GM12878 (cell line): ENCODE data around the gene CHRM5.

Experiments used
- BRCA1 ChIP-seq: IDR thresholded peaks from 2 replicates; pipeline ENCODE4 v1.6.1; 2011; ENCODE audit warnings: low read depth, low read length, improper control_type of control experiment
- CBX5 ChIP-seq: sonication (generic); IDR thresholded peaks from 2 replicates; pipeline ENCODE4 v1.6.1; 2016; ENCODE audit warnings: low read depth, moderate library complexity, mild to moderate bottlenecking, inconsistent platforms
- CREM ChIP-seq: IDR thresholded peaks from 2 replicates; pipeline ENCODE4 v1.6.1; 2014; ENCODE audit warnings: antibody characterized with exemption, low read depth
- EZH2 ChIP-seq: IDR thresholded peaks from 2 replicates; pipeline ENCODE4 v1.6.1; 2012; ENCODE audit warnings: low read depth, mild to moderate bottlenecking, control low read depth, inconsistent platforms, low read length, borderline replicate concordance; ENCODE audit not compliant: control insufficient read depth
- KAT2A ChIP-seq: conservative IDR thresholded peaks from 2 replicates; pipeline ENCODE4 v1.6.1; 2011; ENCODE audit warnings: low read depth, low read length; ENCODE audit not compliant: control insufficient read depth
- NFYB ChIP-seq: IDR thresholded peaks from 2 replicates; pipeline ENCODE4 v1.6.1; 2011; ENCODE audit warnings: low read depth, mild to moderate bottlenecking, low read length, improper control_type of control experiment, moderate library complexity; ENCODE audit not compliant: insufficient read depth
- POLR2A ChIP-seq: IDR thresholded peaks from 2 replicates; pipeline ENCODE4 v1.6.1; 2011; ENCODE audit warnings: low read depth, mild to moderate bottlenecking, low read length
- SMC3 ChIP-seq: IDR thresholded peaks from 2 replicates; pipeline ENCODE4 v1.6.1; 2011; ENCODE audit warnings: low read length, improper control_type of control experiment, borderline replicate concordance
- WRNIP1 ChIP-seq: IDR thresholded peaks from 2 replicates; pipeline ENCODE4 v1.6.1; 2011; ENCODE audit warnings: low read depth, low read length, improper control_type of control experiment, borderline replicate concordance
- ZNF384 ChIP-seq: IDR thresholded peaks from 2 replicates; pipeline ENCODE4 v1.6.1; 2012; ENCODE audit warnings: low read depth, mild to moderate bottlenecking, low read length, improper control_type of control experiment, borderline replicate concordance
- TF ChIP-seq, protein P1 (sequence below), 3 experiments: IDR thresholded peaks in 2 of 3; conservative IDR thresholded peaks in 1 of 3; 2 replicates each; pipeline ENCODE4 v1.5.1; 2011; ENCODE audit warnings: low read depth in 3 of 3, low read length in 3 of 3, mild to moderate bottlenecking in 3 of 3, control low read depth in 2 of 3, moderate library complexity in 2 of 3, inconsistent platforms in 1 of 3, mixed read lengths in 1 of 3; ENCODE audit not compliant: control insufficient read depth in 2 of 3, insufficient read depth in 1 of 3; ENCODE audit errors: extremely low read depth in 1 of 3
- TF ChIP-seq, protein P2 (sequence below): fragments of 450-650 bp; IDR thresholded peaks from 2 replicates; pipeline ENCODE4 v1.6.1; 2017; ENCODE audit warnings: borderline replicate concordance
- TF ChIP-seq, protein P3 (sequence below): IDR thresholded peaks from 2 replicates; pipeline ENCODE4 v1.6.1; 2012; ENCODE audit warnings: mild to moderate bottlenecking, low read depth, low read length
- TF ChIP-seq, protein P4 (sequence below): fragments of 450-650 bp; IDR thresholded peaks from 2 replicates; pipeline ENCODE4 v1.6.1; 2014; ENCODE audit warnings: mild to moderate bottlenecking

DNA sequence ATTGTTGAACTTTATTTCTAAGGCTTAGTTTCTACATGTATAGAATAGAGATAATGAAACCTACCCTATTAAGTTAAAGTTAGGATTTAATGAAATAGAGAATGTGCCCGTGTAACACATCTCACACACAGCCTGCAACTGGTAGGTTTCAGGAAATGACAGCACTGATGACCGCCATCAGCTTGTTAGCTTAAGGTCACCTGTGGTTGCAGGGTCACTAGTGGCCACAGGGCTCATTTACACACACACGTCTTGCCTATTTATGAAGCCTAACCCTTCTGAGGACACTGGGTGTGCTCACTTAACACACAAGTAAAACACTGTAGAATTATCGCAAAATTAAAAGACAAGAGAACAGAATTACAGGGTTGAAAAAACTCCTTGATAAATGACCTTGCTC is 20.1 kb downstream of the CHRM5 start:
- TF ChIP-seq EZH2 (no peak), NFYB (no peak), WRNIP1 (no peak), ZNF384 (no peak), BRCA1 (no peak), CREM (no peak), SMC3 (no peak), POLR2A (no peak), CBX5 (no peak), KAT2A (no peak)
- TF ChIP-seq, protein P1, sequence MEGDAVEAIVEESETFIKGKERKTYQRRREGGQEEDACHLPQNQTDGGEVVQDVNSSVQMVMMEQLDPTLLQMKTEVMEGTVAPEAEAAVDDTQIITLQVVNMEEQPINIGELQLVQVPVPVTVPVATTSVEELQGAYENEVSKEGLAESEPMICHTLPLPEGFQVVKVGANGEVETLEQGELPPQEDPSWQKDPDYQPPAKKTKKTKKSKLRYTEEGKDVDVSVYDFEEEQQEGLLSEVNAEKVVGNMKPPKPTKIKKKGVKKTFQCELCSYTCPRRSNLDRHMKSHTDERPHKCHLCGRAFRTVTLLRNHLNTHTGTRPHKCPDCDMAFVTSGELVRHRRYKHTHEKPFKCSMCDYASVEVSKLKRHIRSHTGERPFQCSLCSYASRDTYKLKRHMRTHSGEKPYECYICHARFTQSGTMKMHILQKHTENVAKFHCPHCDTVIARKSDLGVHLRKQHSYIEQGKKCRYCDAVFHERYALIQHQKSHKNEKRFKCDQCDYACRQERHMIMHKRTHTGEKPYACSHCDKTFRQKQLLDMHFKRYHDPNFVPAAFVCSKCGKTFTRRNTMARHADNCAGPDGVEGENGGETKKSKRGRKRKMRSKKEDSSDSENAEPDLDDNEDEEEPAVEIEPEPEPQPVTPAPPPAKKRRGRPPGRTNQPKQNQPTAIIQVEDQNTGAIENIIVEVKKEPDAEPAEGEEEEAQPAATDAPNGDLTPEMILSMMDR (IDR thresholded peaks at IDR 0.05 in 2 of 3, conservative IDR thresholded peaks at IDR 0.05 in 1 of 3; ENCODE audit: control insufficient read depth in 2 of 3, extremely low read depth in 1 of 3, insufficient read depth in 1 of 3, low read depth in 3 of 3, low read length in 3 of 3): no peak
- TF ChIP-seq, protein P2, sequence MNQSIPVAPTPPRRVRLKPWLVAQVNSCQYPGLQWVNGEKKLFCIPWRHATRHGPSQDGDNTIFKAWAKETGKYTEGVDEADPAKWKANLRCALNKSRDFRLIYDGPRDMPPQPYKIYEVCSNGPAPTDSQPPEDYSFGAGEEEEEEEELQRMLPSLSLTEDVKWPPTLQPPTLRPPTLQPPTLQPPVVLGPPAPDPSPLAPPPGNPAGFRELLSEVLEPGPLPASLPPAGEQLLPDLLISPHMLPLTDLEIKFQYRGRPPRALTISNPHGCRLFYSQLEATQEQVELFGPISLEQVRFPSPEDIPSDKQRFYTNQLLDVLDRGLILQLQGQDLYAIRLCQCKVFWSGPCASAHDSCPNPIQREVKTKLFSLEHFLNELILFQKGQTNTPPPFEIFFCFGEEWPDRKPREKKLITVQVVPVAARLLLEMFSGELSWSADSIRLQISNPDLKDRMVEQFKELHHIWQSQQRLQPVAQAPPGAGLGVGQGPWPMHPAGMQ: no peak
- TF ChIP-seq, protein P3, sequence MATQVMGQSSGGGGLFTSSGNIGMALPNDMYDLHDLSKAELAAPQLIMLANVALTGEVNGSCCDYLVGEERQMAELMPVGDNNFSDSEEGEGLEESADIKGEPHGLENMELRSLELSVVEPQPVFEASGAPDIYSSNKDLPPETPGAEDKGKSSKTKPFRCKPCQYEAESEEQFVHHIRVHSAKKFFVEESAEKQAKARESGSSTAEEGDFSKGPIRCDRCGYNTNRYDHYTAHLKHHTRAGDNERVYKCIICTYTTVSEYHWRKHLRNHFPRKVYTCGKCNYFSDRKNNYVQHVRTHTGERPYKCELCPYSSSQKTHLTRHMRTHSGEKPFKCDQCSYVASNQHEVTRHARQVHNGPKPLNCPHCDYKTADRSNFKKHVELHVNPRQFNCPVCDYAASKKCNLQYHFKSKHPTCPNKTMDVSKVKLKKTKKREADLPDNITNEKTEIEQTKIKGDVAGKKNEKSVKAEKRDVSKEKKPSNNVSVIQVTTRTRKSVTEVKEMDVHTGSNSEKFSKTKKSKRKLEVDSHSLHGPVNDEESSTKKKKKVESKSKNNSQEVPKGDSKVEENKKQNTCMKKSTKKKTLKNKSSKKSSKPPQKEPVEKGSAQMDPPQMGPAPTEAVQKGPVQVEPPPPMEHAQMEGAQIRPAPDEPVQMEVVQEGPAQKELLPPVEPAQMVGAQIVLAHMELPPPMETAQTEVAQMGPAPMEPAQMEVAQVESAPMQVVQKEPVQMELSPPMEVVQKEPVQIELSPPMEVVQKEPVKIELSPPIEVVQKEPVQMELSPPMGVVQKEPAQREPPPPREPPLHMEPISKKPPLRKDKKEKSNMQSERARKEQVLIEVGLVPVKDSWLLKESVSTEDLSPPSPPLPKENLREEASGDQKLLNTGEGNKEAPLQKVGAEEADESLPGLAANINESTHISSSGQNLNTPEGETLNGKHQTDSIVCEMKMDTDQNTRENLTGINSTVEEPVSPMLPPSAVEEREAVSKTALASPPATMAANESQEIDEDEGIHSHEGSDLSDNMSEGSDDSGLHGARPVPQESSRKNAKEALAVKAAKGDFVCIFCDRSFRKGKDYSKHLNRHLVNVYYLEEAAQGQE: no peak
- TF ChIP-seq, protein P4, sequence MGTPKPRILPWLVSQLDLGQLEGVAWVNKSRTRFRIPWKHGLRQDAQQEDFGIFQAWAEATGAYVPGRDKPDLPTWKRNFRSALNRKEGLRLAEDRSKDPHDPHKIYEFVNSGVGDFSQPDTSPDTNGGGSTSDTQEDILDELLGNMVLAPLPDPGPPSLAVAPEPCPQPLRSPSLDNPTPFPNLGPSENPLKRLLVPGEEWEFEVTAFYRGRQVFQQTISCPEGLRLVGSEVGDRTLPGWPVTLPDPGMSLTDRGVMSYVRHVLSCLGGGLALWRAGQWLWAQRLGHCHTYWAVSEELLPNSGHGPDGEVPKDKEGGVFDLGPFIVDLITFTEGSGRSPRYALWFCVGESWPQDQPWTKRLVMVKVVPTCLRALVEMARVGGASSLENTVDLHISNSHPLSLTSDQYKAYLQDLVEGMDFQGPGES: no peak
